ENCODE measurements around the gene RPUSD4.

- TF ChIP-seq CTCF (conservative IDR thresholded peaks at IDR 0.05; ENCODE audit: low read depth, low read length) (peak; percentile 48), EZH2 (IDR thresholded peaks at IDR 0.05; ENCODE audit: low read length, unreplicated experiment) (no peak), EZH2phosphoT487 (IDR thresholded peaks at IDR 0.05; ENCODE audit: borderline replicate concordance, low read length) (no peak)
Measured at GRCh38 chr11:126186708-126187529, 24.5 kb downstream of the RPUSD4 start.

Measured in PC-3 (cell line).